HG02938 (cell line): Measurements from ENCODE around the gene ELOVL7.
"Not testable (repeated sequence)": the region's sequence is repeated elsewhere in the genome, so short reads cannot be mapped to it uniquely, and the experiment has no call there.

Experiments
- ATAC-seq: cut with Tn5 transposase; IDR thresholded peaks from one replicate; pipeline ENCODE4 v1.9.1; 2021; ENCODE audit warnings: mild to moderate bottlenecking, moderate library complexity; ENCODE audit not compliant: unreplicated experiment

Gene ELOVL7

DNA sequence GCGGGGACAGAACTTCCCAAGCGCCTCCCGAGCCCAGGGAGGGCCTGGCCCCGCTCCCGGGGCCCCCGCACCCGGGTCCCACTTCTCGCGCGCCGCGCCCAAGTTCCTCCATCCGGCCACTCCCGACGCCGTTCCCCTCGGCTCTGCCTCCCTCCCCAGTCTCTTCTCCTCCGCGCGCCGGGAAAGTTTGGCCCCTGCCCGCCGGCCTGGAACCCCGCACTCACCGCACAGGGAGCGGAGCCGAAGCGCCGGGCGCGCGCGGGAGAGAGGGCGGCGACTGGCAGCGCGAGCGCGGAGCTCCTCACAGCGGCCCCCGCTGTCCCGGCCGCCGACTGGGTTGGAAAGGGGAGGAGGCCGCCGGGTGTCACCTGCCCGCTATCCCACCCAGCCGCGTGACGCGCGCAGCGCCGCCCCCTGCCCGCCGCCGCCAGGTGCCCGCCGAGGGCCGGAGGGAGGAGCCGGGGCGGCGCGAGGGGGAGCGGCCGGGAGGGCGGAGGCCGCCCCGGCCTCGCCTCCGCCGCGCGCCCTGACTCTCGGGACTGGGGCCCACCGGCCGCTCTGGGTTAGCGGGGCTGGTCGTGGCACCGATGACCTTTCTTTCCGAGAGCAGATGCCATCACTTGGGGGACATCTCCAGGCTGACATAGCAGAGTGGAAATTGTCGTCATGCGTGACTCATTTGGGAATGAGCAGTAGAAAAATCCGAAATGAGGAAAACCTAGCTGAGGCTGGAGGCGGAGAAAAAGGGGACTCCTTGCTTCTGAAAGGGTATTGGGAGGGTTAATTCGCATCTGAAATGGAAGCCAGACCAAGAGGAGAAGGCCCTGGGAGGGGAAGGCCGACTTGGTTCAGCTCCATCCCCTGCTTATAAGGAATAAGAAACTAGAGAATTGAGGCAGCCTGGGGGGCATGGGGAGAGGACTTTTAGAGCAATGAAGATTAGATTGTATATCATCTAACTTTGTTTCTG lies at the start of gene ELOVL7:
Gene ELOVL7, minus strand, starts transcription at position 334 of the 970 bp plus-strand sequence. CDS start 56,872 bp downstream, outside the sequence.
- ATAC-seq, result peak; percentile 81

DNA sequence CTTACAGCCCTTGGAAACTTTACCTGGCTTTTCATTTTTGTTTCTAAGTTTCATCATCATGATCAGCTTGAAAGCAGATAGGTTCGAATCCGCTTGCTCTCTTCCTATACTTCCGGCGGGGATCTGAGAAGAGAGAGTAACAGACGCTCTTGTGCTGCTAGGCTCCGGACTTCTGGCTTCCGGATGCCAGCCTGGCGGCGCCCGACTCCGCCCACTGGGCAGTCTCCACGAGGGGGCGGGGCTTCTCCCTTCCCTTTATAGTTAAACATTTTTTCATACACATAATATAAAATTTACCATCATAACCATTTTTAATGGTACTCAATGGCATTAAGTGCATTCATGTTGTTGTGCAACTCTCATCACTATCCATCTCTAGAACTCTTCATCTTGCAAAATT lies 49.5 kb upstream of the ELOVL7 start:
- no peak for ATAC-seq

DNA sequence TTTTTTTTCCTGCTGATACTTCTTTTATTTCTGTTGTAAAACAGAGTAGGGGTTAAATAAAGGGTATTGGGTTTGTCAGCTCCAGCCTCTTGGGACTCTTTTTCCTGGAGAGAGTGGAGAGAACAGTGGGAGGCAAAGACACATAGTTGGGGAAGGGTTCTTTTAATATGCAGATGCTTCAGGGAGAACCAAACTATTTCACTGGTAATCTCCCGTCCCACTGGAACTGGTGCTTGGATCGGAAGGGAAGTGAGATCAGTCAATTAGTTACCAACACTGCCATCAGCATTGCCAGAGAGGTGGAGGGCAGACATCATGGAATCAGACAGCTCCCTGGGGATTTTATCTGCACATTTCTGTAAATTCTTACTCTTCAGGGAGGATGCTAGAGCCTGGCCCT lies 47.6 kb upstream of the ELOVL7 start:
- no peak for ATAC-seq

DNA sequence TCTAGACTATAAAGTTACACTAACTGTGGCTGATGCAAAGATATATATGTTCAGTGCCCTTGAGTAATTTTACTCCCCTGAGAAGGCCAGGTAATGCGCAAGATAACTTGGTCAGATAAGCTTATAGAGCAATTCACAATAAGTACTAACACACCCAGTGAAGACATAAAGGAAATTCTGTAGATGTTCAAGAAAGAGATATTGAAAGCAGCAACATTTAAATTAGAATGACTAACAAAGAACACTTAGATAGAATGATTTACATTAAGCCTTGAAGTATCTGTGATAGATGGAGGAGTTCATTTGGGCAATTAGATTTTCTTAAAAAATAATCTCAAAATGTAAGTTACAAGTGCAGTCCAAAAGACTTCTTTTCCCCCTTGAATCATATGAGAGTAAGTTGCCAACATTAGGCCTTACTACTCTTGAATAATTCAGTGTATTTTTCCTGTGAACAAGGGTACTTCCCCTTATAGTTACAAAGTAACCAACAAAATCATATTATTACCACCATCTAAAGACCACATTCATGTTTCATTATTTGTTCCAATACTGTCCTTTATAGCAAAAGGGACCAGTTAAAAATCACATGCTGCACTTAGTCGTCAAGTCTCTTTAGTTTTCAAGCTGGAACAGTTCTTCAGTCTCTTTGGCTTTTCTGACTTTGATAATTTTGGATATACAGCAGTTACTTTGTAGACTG lies 44.4 kb upstream of the ELOVL7 start:
- peak; percentile 61 for ATAC-seq

DNA sequence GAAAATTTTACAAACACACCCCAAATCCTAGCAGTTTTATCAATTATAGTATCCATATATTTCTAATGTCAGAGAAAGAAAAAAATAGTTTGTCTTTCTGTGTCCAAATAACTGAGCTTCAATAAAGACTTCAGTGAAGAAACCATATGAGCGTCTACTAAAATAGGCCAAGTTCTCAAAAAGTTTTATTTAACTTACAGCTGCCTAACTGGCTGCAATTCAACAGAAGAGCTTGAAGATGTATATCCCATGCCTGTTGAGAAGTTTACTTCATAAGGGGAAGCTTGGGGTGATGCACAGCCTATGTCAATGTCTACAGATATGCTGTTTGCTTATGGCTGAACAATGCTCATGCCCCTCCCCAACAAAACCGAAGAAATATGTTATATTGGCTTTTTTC lies 43.7 kb upstream of the ELOVL7 start:
- ATAC-seq, result no peak

DNA sequence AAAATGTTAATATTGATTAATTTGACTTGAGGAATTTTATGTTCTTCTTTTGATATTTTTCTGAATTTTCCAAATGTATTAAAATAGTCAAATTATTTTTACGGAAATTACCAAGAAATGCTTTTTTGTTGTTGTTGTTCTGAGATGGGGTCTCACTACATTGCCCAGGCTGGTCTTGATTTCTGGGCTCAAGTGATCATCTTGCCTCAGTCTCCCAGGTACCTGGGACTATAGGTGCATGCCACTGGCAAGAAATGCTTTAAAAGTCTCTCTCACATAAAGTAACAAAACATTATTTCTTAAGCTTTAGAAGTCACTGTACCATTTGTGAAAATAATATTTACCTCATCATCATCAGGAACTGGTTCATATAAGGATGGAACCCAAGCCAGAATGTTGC lies 43.0 kb upstream of the ELOVL7 start:
- ATAC-seq, result no peak

DNA sequence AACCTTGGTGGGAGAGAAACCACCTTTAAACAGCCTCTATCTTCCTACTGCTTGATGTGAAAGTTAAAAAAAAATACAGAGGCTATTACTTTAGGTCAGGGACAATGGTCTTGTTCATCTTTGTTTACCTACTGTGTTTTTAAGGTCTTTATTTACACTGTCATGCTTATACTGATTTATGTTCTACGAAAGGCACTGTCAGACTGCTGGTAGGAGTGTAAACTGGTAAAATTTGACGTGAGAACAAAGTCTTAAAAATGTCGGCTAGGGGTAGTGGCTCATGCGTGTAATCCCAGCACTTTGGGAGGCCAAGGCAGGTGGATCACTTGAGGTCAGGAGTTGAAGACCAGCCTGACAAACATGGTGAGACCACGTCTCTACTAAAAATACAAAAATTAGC lies 42.1 kb upstream of the ELOVL7 start:
- no peak for ATAC-seq

DNA sequence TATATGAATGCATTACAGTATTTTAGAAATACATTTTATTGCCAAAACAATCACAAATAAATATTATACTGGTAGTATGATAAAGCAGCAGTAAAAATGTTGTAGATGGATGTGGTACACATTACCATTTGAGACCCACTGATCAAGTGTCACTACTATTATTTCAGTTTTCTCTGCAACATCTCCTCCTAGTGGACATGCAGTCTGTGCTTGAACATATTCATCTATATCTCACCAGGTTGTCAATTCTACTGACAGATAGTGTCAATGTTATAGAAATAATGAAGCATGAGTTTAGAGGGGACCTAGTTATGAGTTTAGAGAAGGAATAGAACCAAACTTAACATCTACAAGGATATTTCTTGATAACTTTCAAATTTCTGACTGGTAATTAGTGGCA lies 39.2 kb upstream of the ELOVL7 start:
- no peak for ATAC-seq

DNA sequence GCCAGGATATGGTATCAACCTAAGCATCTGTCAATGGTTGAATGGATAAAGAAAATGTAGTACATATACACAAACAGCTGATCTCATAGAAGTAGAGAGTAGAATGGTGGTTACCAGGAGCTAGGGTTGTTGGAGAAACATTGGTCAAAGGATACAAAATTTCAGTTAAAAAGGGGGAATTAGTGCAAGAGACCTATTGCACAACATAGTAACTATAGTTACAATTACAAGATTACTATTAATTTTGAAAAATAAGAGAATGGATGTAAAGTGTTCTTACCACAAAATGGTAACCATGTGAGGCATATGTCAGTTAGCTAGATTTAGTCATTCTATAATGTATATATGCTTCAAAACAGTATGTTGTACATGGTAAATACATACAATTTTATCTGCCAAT lies 28.8 kb upstream of the ELOVL7 start:
- no peak for ATAC-seq

DNA sequence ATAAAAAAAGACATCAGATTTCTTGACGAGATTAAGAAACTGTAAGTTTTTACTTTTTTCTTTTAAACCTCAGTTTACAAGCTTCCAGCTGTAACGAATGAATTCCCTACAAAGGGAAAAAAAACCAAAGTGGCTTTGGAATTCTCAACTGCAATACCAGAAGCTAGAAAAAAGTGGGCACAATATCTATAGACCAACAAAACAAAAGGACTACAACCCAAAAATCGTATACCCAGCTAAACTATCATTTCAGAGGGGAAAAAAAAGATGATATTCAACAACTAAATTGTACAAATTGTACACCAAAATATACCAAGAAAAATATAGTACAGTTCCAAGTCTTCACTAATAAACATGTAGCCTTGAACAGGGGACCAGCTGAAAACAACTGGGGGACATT lies 26.8 kb upstream of the ELOVL7 start:
- ATAC-seq, result no peak

DNA sequence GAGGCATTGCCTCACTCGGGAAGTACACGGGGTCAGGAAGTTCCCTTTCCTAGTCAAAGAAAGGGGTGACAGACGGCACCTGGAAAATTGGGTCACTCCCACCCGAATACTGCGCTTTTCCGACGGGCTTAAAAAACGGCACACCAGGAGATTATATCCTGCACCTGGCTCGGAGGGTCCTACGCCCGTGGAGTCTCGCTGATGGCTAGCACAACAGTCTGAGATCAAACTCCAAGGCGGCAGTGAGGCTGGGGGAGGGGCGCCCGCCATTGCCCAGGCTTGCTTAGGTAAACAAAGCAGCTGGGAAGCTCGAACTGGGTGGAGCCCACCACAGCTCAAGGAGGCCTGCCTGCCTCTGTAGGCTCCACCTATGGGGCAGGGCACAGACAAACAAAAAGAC lies 16.5 kb upstream of the ELOVL7 start:
- not testable (repeated sequence) for ATAC-seq

DNA sequence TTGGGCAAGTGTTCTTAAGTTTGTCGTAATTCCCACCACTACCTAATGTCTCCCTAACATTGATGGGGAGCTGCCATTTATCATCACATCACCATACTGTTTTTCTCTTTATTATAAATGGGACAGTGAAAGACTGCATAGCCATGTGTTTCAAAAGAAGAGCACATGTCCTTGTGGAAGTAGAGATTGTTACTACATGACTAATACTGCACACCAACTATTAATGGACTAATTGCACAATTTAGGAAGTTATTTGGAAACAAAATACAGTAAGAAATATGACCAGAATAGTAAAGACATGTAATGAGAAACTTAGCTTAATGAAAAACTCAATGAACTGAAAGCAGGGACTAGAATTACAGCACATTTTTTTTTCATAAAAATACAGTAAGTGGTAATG lies 12.0 kb upstream of the ELOVL7 start:
- ATAC-seq, result no peak

DNA sequence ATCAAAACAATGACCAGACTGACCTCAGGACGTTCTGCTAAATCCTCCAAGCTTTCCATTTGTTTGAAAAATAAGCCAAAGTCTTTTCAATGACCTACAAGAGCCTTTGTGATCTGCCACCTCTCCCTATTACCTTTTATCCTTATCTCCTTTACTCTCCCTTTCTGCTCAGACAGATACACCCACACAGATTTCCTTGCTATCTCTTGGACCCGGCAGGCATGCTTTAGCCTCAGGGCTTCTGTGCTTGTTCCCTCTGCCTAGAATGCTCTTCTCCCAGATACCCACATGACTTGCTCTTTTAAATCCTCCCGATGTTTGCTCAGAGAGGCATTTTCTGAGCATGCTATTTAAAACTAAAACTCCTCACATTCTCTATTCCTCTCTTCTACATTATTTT lies 8.9 kb upstream of the ELOVL7 start:
- ATAC-seq, result no peak

DNA sequence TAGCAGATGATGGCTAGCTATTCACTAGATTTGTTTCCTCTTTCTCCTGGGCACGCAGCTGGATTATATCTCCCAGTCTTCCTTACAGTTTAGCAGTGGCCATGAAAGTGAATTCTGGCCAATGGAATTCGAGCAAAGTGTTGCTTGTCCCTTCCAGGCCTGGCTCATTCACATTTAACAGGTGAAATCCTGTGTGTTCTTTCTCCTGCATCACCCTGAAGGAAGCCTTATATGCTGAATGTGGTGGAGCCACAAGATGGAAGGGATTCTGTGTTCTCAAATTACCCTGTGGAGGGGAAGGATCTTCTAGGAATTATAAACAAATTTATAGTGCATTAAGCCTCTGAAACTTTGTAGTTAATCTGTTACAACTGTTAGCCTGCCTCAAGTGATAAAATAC lies 8.2 kb upstream of the ELOVL7 start:
- ATAC-seq, result no peak

DNA sequence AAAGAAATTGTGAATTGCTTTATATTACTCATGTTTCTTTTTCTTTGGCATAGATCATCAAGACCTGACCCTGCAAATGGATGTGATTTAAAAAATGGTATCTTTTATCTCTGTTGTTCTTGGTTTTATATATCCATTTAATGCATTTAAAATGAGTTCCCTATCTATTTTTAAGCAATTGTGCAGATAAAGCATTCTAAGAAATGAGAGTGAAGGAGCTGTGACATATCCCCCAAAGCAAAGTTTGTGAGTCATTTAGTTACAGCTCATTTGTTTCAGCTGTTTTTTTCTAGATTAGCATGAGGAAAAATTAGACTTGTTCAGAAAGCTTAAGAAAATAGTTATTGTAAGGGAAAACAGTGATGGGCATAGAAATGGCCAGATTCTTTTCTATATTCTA lies 7.6 kb upstream of the ELOVL7 start:
- ATAC-seq, result no peak

DNA sequence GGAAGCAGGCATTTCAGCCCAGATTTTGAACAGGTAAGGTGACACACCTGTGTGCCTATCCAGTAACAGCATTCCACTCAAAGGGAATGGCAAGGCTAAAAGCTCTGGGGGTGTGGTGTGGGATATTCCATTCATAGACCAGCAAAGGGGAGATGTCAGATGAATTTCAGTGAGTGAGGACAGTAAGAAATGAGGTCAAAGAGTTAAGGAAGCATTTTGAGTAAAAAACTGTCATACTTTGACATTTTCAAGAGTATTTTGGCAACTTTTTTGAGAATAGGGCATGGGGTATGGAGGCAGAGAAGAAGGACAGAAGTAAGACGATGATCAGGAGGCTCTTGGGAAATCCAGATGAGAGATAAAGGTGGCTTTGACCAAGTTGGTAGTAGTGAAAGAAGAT lies 2.2 kb upstream of the ELOVL7 start:
- ATAC-seq, result no peak

DNA sequence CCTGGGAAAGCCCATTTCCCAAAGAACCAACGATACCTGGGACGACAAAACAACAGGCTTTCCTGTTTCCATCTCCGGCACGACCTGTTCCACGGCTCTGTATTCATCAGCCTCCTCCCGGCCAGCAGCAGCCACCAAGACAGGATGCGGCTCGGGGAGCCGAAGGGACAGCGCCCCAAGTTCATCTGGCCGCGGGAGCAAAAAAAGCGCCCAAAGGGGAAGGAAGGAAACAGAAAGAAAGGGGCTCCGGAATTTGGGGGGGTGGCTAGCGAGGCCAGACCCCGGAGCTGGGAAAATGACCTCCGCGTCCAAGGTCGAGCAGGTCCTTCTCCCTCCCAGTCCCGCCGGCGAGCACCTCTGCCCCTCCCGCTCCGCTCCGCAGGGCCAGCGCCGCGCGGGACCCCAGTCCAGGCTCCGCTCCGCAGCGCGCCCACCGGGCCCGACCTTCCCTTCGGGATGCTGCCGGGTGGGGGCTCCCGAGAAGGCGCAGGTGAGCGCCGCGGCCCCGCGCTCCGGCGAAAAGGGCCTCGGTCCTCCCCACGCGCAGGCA lies 608 bp downstream of the ELOVL7 start:
- peak; percentile 25 for ATAC-seq

DNA sequence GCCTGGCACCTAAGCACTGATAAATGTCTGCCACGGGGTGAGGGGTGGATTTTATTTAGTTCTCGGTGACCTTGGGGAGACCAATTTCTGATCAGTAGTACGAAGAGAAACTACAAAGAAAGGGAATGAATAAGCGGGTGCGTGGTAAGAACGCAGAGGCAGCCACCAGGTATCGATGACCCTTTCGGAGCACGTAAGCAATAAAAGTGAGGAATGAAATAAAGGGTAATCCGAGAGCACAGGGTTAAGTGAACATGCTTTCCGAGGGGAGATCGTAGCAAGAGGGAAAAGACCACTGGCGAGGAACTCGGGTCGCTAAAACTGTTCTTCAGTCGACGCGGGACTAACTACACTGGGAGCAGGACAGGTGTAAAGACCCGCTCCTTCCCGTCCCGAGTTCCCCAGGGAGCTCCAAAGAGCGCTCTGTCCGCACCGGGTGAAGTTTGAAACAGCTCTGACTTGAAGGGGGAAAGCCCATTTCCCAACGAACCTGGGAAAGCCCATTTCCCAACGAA lies 1.1 kb downstream of the ELOVL7 start:
- no peak for ATAC-seq

DNA sequence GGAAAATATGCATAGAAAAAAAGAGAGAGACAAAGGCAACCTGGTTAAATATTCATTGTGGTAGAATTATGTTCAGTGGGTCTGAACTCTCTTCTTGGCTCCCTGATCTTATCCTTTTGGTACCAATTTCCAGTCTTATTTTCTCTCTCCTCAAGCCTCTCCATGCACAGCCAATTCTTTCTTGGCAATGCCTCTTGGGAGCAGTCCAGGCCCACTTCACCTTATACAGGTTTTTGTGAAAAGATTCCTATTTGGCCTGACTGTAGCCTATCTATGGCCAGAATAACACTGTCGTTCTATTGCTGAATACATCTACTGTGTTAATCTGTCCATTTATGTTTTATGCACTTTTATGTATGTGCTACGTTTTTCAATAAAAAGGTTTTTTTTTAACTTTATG lies 2.7 kb downstream of the ELOVL7 start:
- ATAC-seq, result no peak

DNA sequence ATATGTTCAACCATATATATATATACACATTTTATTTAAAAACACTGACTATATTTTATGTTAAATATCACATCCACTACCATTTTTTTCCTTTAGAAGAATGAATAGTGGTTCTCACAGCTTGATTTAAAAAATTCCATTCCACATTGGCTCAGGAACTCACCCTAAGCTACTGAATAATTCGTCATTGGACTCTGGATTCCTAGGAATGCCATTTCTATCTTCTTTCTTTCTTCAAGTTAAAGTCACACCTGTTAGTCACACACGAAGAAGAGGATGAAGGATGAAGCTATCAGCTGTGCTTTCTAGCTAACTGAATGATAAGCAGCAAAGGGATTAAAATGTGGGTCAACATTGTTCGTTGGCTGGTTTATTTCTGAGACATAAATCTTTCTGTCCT lies 7.9 kb downstream of the ELOVL7 start:
- ATAC-seq, result no peak

DNA sequence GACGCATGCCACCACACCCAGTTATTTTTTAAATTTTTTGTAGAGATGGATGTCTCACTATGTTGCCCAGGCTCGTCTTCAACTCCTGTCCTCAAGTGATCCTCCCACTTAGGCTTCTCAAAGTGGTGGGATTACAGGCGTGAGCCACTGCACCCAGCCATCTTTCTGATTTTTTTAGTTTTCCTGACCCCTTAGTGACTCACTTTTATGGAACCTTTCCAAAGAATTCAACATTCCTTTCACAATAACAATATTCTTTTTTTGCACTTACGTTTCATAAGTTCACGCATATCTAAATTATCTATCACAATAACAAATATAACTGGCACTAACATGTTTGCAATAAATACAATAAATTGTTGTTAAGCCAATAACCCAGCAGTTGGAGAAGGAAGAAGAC lies 8.5 kb downstream of the ELOVL7 start:
- no peak for ATAC-seq

DNA sequence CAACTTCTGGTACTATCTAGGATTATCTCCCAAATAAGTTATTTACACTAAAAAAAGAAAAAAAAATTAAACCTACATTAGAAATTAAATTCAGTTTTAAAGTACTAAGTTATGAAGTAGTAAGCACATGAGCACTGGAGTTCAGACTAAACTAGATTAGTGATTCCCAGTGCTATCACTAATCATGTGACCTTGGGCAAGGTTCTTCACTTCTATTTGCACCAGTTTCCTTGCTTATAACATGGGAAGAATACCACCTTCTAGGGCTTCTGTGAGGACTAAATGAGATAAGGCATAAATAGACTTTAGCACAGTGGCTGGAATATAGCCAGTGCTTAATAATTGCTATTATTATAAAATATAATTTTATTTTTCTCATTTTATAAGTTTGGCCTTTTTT lies 10.5 kb downstream of the ELOVL7 start:
- no peak for ATAC-seq
